ENCODE data around the gene LORICRIN.

Gene LORICRIN

GRCh38 chr1:153292740-153293479 lies 33.4 kb downstream of the LORICRIN start:
- Histone ChIP-seq H3K27ac (ENCODE audit: low read depth, low read length) (no peak overlapping the region), H3F3A (ENCODE audit: insufficient read depth) (no peaks in the 10 kb centered on the region), H3K9ac (ENCODE audit: low read length) (no peak overlapping the region), H3K9me3 (ENCODE audit: insufficient read depth, low read length) (no peaks in the 10 kb centered on the region), H2AFZ (ENCODE audit: low read depth, low read length, severe bottlenecking) (no peak overlapping the region), H3K9me2 (replicated peaks; ENCODE audit: insufficient read depth, low read length) (no peaks in the 10 kb centered on the region), H3K4me2 (ENCODE audit: low read depth, low read length, poor library complexity, severe bottlenecking) (no peak overlapping the region), H3K79me2 (ENCODE audit: insufficient read depth, low read length) (no peaks in the 10 kb centered on the region), H3K27me3 (ENCODE audit: low read length) (no peaks in the 10 kb centered on the region), H3K4me3 (ENCODE audit: insufficient read depth, low read length, poor library complexity, severe bottlenecking) (no peak overlapping the region), H3K36me3 (ENCODE audit: low read length) (no peaks in the 10 kb centered on the region), H4K20me1 (ENCODE audit: low read depth, low read length) (no peaks in the 10 kb centered on the region)
- no peak for TF ChIP-seq CTCF (IDR thresholded peaks at IDR 0.05; ENCODE audit: insufficient read depth, low read length, poor library complexity, severe bottlenecking)
- TF ChIP-seq EZH2phosphoT487 (conservative IDR thresholded peaks at IDR 0.05; ENCODE audit: low read length) = no peak

GRCh38 chr1:153293480-153293775 lies 33.9 kb downstream of the LORICRIN start:
- H3F3A ChIP-seq (ENCODE audit: insufficient read depth) = no peaks in the 10 kb centered on the region
- no peaks in the 10 kb centered on the region for H3K36me3 ChIP-seq (ENCODE audit: low read length)
- H2AFZ ChIP-seq (ENCODE audit: low read depth, low read length, severe bottlenecking) = no peak overlapping the region
- H3K4me2 ChIP-seq (ENCODE audit: low read depth, low read length, poor library complexity, severe bottlenecking) = no peak overlapping the region
- no peak overlapping the region for H3K9ac ChIP-seq (ENCODE audit: low read length)
- H3K27ac ChIP-seq (ENCODE audit: low read depth, low read length) = no peak overlapping the region
- H3K9me2 ChIP-seq (replicated peaks; ENCODE audit: insufficient read depth, low read length) = no peaks in the 10 kb centered on the region
- no peak for TF ChIP-seq CTCF (IDR thresholded peaks at IDR 0.05; ENCODE audit: insufficient read depth, low read length, poor library complexity, severe bottlenecking)
- H3K27me3 ChIP-seq (ENCODE audit: low read length) = no peaks in the 10 kb centered on the region
- H3K9me3 ChIP-seq (ENCODE audit: insufficient read depth, low read length) = no peaks in the 10 kb centered on the region
- no peaks in the 10 kb centered on the region for H3K79me2 ChIP-seq (ENCODE audit: insufficient read depth, low read length)
- H4K20me1 ChIP-seq (ENCODE audit: low read depth, low read length) = no peaks in the 10 kb centered on the region
- no peak overlapping the region for H3K4me3 ChIP-seq (ENCODE audit: insufficient read depth, low read length, poor library complexity, severe bottlenecking)

- no peaks in the 10 kb centered on the region for H4K20me1 ChIP-seq (ENCODE audit: low read depth, low read length)
- no peaks in the 10 kb centered on the region for H3F3A ChIP-seq (ENCODE audit: insufficient read depth)
- no peak overlapping the region for H3K4me3 ChIP-seq (ENCODE audit: insufficient read depth, low read length, poor library complexity, severe bottlenecking)
- H3K9ac ChIP-seq (ENCODE audit: low read length) = no peak overlapping the region
- H3K9me2 ChIP-seq (replicated peaks; ENCODE audit: insufficient read depth, low read length) = no peaks in the 10 kb centered on the region
- H3K79me2 ChIP-seq (ENCODE audit: insufficient read depth, low read length) = no peaks in the 10 kb centered on the region
- no peak overlapping the region for H3K27ac ChIP-seq (ENCODE audit: low read depth, low read length)
- no peaks in the 10 kb centered on the region for H3K27me3 ChIP-seq (ENCODE audit: low read length)
- H3K4me2 ChIP-seq (ENCODE audit: low read depth, low read length, poor library complexity, severe bottlenecking) = no peak overlapping the region
- H3K9me3 ChIP-seq (ENCODE audit: insufficient read depth, low read length) = no peaks in the 10 kb centered on the region
- no peak overlapping the region for H2AFZ ChIP-seq (ENCODE audit: low read depth, low read length, severe bottlenecking)
- no peaks in the 10 kb centered on the region for H3K36me3 ChIP-seq (ENCODE audit: low read length)
- no peak for TF ChIP-seq EZH2phosphoT487 (conservative IDR thresholded peaks at IDR 0.05; ENCODE audit: low read length)
- TF ChIP-seq CTCF (IDR thresholded peaks at IDR 0.05; ENCODE audit: insufficient read depth, low read length, poor library complexity, severe bottlenecking) = no peak
Observed at GRCh38 chr1:153293851-153294250, 34.4 kb downstream of the LORICRIN start.

All from SU-DHL-6 (cell line).